ENCODE measurements around the gene TMEM209.

- TF ChIP-seq, protein P1, sequence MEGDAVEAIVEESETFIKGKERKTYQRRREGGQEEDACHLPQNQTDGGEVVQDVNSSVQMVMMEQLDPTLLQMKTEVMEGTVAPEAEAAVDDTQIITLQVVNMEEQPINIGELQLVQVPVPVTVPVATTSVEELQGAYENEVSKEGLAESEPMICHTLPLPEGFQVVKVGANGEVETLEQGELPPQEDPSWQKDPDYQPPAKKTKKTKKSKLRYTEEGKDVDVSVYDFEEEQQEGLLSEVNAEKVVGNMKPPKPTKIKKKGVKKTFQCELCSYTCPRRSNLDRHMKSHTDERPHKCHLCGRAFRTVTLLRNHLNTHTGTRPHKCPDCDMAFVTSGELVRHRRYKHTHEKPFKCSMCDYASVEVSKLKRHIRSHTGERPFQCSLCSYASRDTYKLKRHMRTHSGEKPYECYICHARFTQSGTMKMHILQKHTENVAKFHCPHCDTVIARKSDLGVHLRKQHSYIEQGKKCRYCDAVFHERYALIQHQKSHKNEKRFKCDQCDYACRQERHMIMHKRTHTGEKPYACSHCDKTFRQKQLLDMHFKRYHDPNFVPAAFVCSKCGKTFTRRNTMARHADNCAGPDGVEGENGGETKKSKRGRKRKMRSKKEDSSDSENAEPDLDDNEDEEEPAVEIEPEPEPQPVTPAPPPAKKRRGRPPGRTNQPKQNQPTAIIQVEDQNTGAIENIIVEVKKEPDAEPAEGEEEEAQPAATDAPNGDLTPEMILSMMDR (IDR thresholded peaks at IDR 0.05; ENCODE audit: low read depth, low read length, poor library complexity, severe bottlenecking), result no peak
- TF ChIP-seq EZH2phosphoT487 (IDR thresholded peaks at IDR 0.05; ENCODE audit: borderline replicate concordance, low read length), result no peak
These were observed 13.4 kb downstream of the TMEM209 start for GRCh38 chr7:130191791-130192190.
